Osteoblast (primary cell): ENCODE results near the gene STX8. TPM values are rescaled to one million over a fixed set of nuclear protein-coding genes. Genes with fewer than 3 reads are reported as not detected.

Experiments
- DNase-seq: peaks from one replicate; pipeline ENCODE4 v3.0.0; 2011; ENCODE audit warnings: low spot score, mixed read lengths; ENCODE audit not compliant: insufficient read length; ENCODE audit errors: missing footprints
- H2AFZ ChIP-seq: 2 replicates; pipeline ENCODE4 v1.6.0; 2011; ENCODE audit warnings: mild to moderate bottlenecking, low read length
- H3K27ac ChIP-seq: 2 replicates; pipeline ENCODE4 v1.5.1; 2011; ENCODE audit warnings: mild to moderate bottlenecking, low read depth, low read length, moderate library complexity
- H3K27me3 ChIP-seq: 2 replicates; pipeline ENCODE4 v1.6.0; 2012; ENCODE audit warnings: mild to moderate bottlenecking, control low read depth, inconsistent platforms, low read length, moderate library complexity; ENCODE audit not compliant: insufficient read depth
- H3K36me3 ChIP-seq: 2 replicates; pipeline ENCODE4 v1.5.1; 2011; ENCODE audit warnings: mild to moderate bottlenecking, low read length, control low read depth, moderate library complexity; ENCODE audit not compliant: insufficient read depth
- H3K4me1 ChIP-seq: 2 replicates; pipeline ENCODE4 v1.5.1; 2011; ENCODE audit warnings: mild to moderate bottlenecking, low read length, control low read depth, moderate library complexity; ENCODE audit not compliant: insufficient read depth
- H3K4me2 ChIP-seq: 2 replicates; pipeline ENCODE4 v1.6.0; 2011; ENCODE audit warnings: mild to moderate bottlenecking, low read length; ENCODE audit not compliant: insufficient read depth
- H3K4me3 ChIP-seq: fragments of 200-600 bp; sonication (generic); 3 replicates; pipeline ENCODE4 v1.5.1; 2012; ENCODE audit warnings: mild to moderate bottlenecking, low read length, inconsistent platforms; ENCODE audit not compliant: insufficient read depth
- H3K79me2 ChIP-seq: 2 replicates; pipeline ENCODE4 v1.6.0; 2012; ENCODE audit warnings: mild to moderate bottlenecking, low read length, control low read depth, inconsistent platforms; ENCODE audit not compliant: insufficient read depth
- H3K9me3 ChIP-seq: 2 replicates; pipeline ENCODE4 v1.5.1; 2011; ENCODE audit warnings: low read depth, low read length, control low read depth
- H4K20me1 ChIP-seq: 2 replicates; pipeline ENCODE4 v1.6.0; 2012; ENCODE audit warnings: mild to moderate bottlenecking, low read length, control low read depth; ENCODE audit not compliant: insufficient read depth
- CTCF ChIP-seq: IDR thresholded peaks from 2 replicates; pipeline ENCODE4 v1.5.1; 2011; ENCODE audit warnings: mild to moderate bottlenecking, low read depth, low read length, moderate library complexity; ENCODE audit errors: extremely low read depth
- total RNA-seq: library from RNA; depleted of rRNA; stranded (reverse); fragments of >200 nt; gene quantifications from 2 replicates; pipeline ENCODE4 v1.2.3, GENCODE V29; 2012

STX8 gene
- total RNA-seq, 1 donor = 72.7 TPM

GRCh38 chr17:9434642-9435057 is 141.0 kb downstream of the STX8 start:
- no peaks in the 10 kb centered on the region for H3K27me3 ChIP-seq
- H3K9me3 ChIP-seq = no peaks in the 10 kb centered on the region
- no peak for DNase-seq
- no peaks in the 10 kb centered on the region for H3K79me2 ChIP-seq
- no peak overlapping the region for H3K4me2 ChIP-seq
- H3K4me1 ChIP-seq = peaks cover 17% of the 10 kb centered on the region
- no peaks in the 10 kb centered on the region for H4K20me1 ChIP-seq
- H3K4me3 ChIP-seq = no peak overlapping the region
- H2AFZ ChIP-seq = no peak overlapping the region
- no peak for TF ChIP-seq CTCF
- H3K27ac ChIP-seq = no peak overlapping the region
- no peaks in the 10 kb centered on the region for H3K36me3 ChIP-seq

- no peaks in the 10 kb centered on the region for H3K36me3 ChIP-seq
- H4K20me1 ChIP-seq = no peaks in the 10 kb centered on the region
- H3K9me3 ChIP-seq = no peaks in the 10 kb centered on the region
- H3K79me2 ChIP-seq = no peaks in the 10 kb centered on the region
- peak overlapping the region; percentile 82 for H3K27ac ChIP-seq
- peak overlapping the region; percentile 59 for H3K4me3 ChIP-seq
- no peaks in the 10 kb centered on the region for H3K27me3 ChIP-seq
- peak overlapping the region; percentile 82 for H3K4me2 ChIP-seq
- peak; percentile 73 for DNase-seq
- TF ChIP-seq CTCF = no peak
- H2AFZ ChIP-seq = peak overlapping the region; percentile 57
- peaks cover 17% of the 10 kb centered on the region for H3K4me1 ChIP-seq
Observed at GRCh38 chr17:9432934-9433421, 142.6 kb downstream of the STX8 start.

GRCh38 chr17:9432134-9432885 is 143.3 kb downstream of the STX8 start:
- H3K4me1 ChIP-seq = peaks cover 22% of the 10 kb centered on the region
- H3K27me3 ChIP-seq = no peaks in the 10 kb centered on the region
- no peak overlapping the region for H3K4me3 ChIP-seq
- H4K20me1 ChIP-seq = peaks cover 3% of the 10 kb centered on the region
- no peaks in the 10 kb centered on the region for H3K79me2 ChIP-seq
- no peaks in the 10 kb centered on the region for H3K9me3 ChIP-seq
- no peak for TF ChIP-seq CTCF
- H2AFZ ChIP-seq = no peak overlapping the region
- H3K4me2 ChIP-seq = peak overlapping the region; percentile 82
- no peak for DNase-seq
- H3K27ac ChIP-seq = peak overlapping the region; percentile 82
- H3K36me3 ChIP-seq = no peaks in the 10 kb centered on the region

GRCh38 chr17:9431620-9432019 is 144.0 kb downstream of the STX8 start:
- DNase-seq = no peak
- Histone ChIP-seq H3K4me1 (peaks cover 22% of the 10 kb centered on the region), H3K9me3 (no peaks in the 10 kb centered on the region), H3K36me3 (no peaks in the 10 kb centered on the region), H3K27ac (no peak overlapping the region), H3K4me3 (no peak overlapping the region), H3K79me2 (no peaks in the 10 kb centered on the region), H3K27me3 (no peaks in the 10 kb centered on the region), H3K4me2 (no peak overlapping the region), H4K20me1 (peaks cover 4% of the 10 kb centered on the region), H2AFZ (no peak overlapping the region)
- TF ChIP-seq CTCF = no peak
